Bone marrow (tissue), 2 donors: ENCODE results near the gene DUSP15.
"Not testable (repeated sequence)": the region's sequence is repeated elsewhere in the genome, so short reads cannot be mapped to it uniquely, and the experiment has no call there.

Source experiments
- DNase-seq, 2 donors: peaks; one replicate each; lab custom pipeline; 2025; lab: John Stamatoyannopoulos, UW

Gene DUSP15

GRCh38 chr20:31839782-31840487 is 30.4 kb downstream of the DUSP15 start:
- no peak for DNase-seq

- no peak for DNase-seq
Observed at GRCh38 chr20:31838646-31839292, 31.6 kb downstream of the DUSP15 start.

- DNase-seq: peak; percentile 4 to 36
Observed at GRCh38 chr20:31837896-31838397, 32.4 kb downstream of the DUSP15 start.

GRCh38 chr20:31836853-31837608 is 33.3 kb downstream of the DUSP15 start:
- no peak for DNase-seq

- peak; percentile 61 to 75 for DNase-seq
Observed at GRCh38 chr20:31835977-31836852, 34.1 kb downstream of the DUSP15 start.

- DNase-seq: no peak
Observed at GRCh38 chr20:31835554-31835953, 34.8 kb downstream of the DUSP15 start.

- DNase-seq: no peak
Observed at GRCh38 chr20:31833931-31834521, 36.3 kb downstream of the DUSP15 start.

GRCh38 chr20:31833130-31833930 is 37.0 kb downstream of the DUSP15 start:
- DNase-seq: peak; percentile 22 to 45

- DNase-seq: no peak
Observed at GRCh38 chr20:31831771-31832306, 38.5 kb downstream of the DUSP15 start.

- DNase-seq: no peak
Observed at GRCh38 chr20:31831211-31831610, 39.1 kb downstream of the DUSP15 start.

- no peak for DNase-seq
Observed at GRCh38 chr20:31830406-31830981, 39.8 kb downstream of the DUSP15 start.

GRCh38 chr20:31829731-31830130 is 40.6 kb downstream of the DUSP15 start:
- no peak for DNase-seq

- not testable (repeated sequence) for DNase-seq
Observed at GRCh38 chr20:31828016-31828415, 42.3 kb downstream of the DUSP15 start.

- no peak for DNase-seq
Observed at GRCh38 chr20:31827059-31827458, 43.3 kb downstream of the DUSP15 start.

- DNase-seq: no peak
Observed at GRCh38 chr20:31826074-31826473, 44.3 kb downstream of the DUSP15 start.

GRCh38 chr20:31824554-31825313 is 45.6 kb downstream of the DUSP15 start:
- no peak for DNase-seq

- no peak for DNase-seq
Observed at GRCh38 chr20:31824125-31824485, 46.2 kb downstream of the DUSP15 start.

- DNase-seq: peak in 1 of 2 donors; percentile 30
Observed at GRCh38 chr20:31823360-31824124, 46.8 kb downstream of the DUSP15 start.
